Activated CD8-positive, alpha-beta memory T cell treated with anti-CD3 and anti-CD28 coated beads, Interleukin-2, amount 10 ng/mL, durations not matched to agents 7 days and 5 days (primary cell): ENCODE data around the gene TRPC4AP. TPM values are rescaled to one million over a fixed set of nuclear protein-coding genes. Genes with fewer than 3 reads are reported as not detected.

ENCODE experiments used
- ATAC-seq: fragments of 150-1000 bp; cut with Tn5 transposase; one replicate; pipeline ENCODE4 v1.10.0; 2021; ENCODE audit warnings: moderate library complexity
- CTCF ChIA-PET: fragments of 350-600 bp; sonication (Branson Sonifier 250); formaldehyde crosslinking; loops from one replicate; lab custom pipeline; 2021; ENCODE audit warnings: antibody characterized with exemption; lab: Charles Lee
- DNase-seq: peaks from one replicate; pipeline ENCODE4 v3.0.0-alpha.2; 2020
- H3K27ac Mint-ChIP-seq: one replicate; pipeline ENCODE4 v1.8.0; 2021; ENCODE audit warnings: mild to moderate bottlenecking, mixed read lengths
- H3K27me3 Mint-ChIP-seq: one replicate; pipeline ENCODE4 v1.8.0; 2021; ENCODE audit warnings: mixed read lengths
- H3K36me3 Mint-ChIP-seq: one replicate; pipeline ENCODE4 v1.8.0; 2021; ENCODE audit warnings: mild to moderate bottlenecking, mixed read lengths
- H3K4me1 Mint-ChIP-seq: one replicate; pipeline ENCODE4 v1.8.0; 2021; ENCODE audit warnings: mixed read lengths
- H3K4me3 Mint-ChIP-seq: one replicate; pipeline ENCODE4 v1.8.0; 2021; ENCODE audit warnings: mild to moderate bottlenecking, moderate library complexity, mixed read lengths
- H3K9me3 Mint-ChIP-seq: one replicate; pipeline ENCODE4 v1.8.0; 2022; ENCODE audit warnings: low read depth, mixed read lengths
- total RNA-seq, 2 experiments: library from RNA; stranded (reverse); gene quantifications; one replicate each; pipeline ENCODE4 v1.2.3, GENCODE V29; 2021

Gene TRPC4AP
- total RNA-seq, 2 experiments from 2014 or later: 56.9 to 70.9 TPM

DNA sequence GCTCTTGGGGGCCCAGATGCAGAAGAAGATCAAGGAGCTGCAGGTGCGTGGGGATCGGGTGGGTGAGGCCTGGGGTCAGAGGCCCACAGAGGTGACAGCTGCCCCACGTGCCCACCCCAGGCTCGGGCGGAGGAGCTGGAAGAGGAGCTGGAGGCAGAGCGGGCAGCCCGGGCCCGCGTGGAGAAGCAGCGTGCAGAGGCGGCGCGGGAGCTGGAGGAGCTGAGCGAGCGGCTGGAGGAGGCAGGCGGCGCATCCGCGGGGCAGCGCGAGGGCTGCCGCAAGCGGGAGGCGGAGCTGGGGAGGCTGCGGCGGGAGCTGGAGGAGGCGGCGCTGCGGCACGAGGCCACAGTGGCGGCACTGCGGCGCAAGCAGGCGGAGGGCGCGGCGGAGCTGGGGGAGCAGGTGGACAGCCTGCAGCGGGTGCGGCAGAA lies 95.5 kb downstream of the TRPC4AP start:
- Mint-ChIP-seq H3K4me3 (no peak overlapping the region), H3K27me3 (no peaks in the 10 kb centered on the region), H3K27ac (no peak overlapping the region), H3K9me3 (no peaks in the 10 kb centered on the region), H3K4me1 (peaks cover 14% of the 10 kb centered on the region), H3K36me3 (peaks cover 18% of the 10 kb centered on the region)
- CTCF ChIA-PET: interaction anchor here (0.9 to 1.7 kb wide), 5 partner anchors 12 to 123 kb away, joined by 3 to 5 read pairs (median 3); partner anchors contain the start of genes ACSS2, GSS and MYH7B
- DNase-seq (peak; percentile 45), ATAC-seq (peak; percentile 67)

- Mint-ChIP-seq H3K4me1 (peaks cover 14% of the 10 kb centered on the region), H3K9me3 (no peaks in the 10 kb centered on the region), H3K36me3 (peaks cover 17% of the 10 kb centered on the region), H3K4me3 (no peak overlapping the region), H3K27me3 (no peaks in the 10 kb centered on the region), H3K27ac (no peak overlapping the region)
- ATAC-seq (no peak), DNase-seq (no peak)
- CTCF ChIA-PET: interaction anchor here (1.0 to 1.7 kb wide), 4 partner anchors 41 to 122 kb away, joined by 3 to 5 read pairs (median 4); partner anchors contain the start of genes ACSS2, GSS and MYH7B
Observed at GRCh38 chr20:34996243-34997028, 96.2 kb downstream of the TRPC4AP start.

GRCh38 chr20:34995696-34996095 lies 96.9 kb downstream of the TRPC4AP start:
- Mint-ChIP-seq H3K4me3 (no peak overlapping the region), H3K9me3 (no peaks in the 10 kb centered on the region), H3K4me1 (peaks cover 14% of the 10 kb centered on the region), H3K27ac (no peak overlapping the region), H3K36me3 (peaks cover 14% of the 10 kb centered on the region), H3K27me3 (no peaks in the 10 kb centered on the region)
- ATAC-seq (no peak), DNase-seq (no peak)
- CTCF ChIA-PET: no interaction called here

DNA sequence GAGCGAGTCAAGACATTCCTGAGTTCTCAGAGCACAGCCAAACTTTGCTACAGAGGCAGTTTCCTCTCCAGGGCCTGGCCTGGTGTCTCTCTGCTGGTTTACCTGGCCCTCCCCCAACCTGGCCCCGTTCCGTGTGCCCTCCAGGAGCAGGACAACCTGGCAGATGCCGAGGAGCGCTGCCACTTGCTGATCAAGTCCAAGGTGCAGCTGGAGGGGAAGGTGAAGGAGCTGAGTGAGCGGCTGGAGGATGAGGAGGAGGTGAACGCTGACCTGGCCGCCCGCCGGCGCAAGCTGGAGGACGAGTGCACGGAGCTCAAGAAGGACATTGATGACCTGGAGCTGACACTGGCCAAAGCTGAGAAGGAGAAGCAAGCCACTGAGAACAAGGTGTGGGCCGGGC lies 97.4 kb downstream of the TRPC4AP start:
- Mint-ChIP-seq H3K4me3 (no peak overlapping the region), H3K9me3 (no peaks in the 10 kb centered on the region), H3K27me3 (no peaks in the 10 kb centered on the region), H3K36me3 (peaks cover 13% of the 10 kb centered on the region), H3K27ac (no peak overlapping the region), H3K4me1 (peaks cover 14% of the 10 kb centered on the region)
- no peak for DNase-seq
- CTCF ChIA-PET: no interaction called here
- no peak for ATAC-seq

DNA sequence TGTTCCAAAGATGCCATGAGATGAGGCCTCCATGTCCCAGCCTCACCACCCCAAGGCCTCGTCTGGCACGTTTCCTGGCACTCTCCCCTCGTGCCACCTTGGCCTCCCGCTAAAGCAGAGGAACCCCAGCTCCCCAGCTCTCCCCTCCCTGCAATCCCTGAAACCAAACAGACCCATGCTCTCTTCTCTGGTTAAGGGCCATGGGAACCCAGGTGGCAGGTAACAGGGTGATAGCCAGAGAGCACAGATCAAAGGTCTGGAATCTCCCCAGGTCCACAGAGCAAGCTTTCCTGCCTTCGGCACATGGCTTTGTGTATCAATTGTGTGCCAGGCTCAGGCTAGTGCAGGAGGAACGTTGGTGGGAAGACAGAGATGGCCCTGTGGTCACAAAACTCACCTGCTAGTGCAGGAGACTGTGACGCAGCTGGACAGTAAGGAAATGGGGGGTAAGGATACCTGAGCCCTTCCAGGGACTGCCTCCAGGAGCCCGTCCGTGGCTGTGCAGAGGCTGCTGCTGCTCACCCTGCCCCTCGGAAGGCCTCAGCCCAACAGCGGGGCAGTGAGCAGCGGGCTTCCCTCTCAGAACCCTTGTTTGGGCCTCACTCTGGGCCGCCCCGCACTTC lies 98.0 kb downstream of the TRPC4AP start:
- no peak overlapping the region for H3K27ac Mint-ChIP-seq
- no peak for DNase-seq
- H3K9me3 Mint-ChIP-seq: no peaks in the 10 kb centered on the region
- peaks cover 14% of the 10 kb centered on the region for H3K4me1 Mint-ChIP-seq
- CTCF ChIA-PET: no interaction called here
- peaks cover 13% of the 10 kb centered on the region for H3K36me3 Mint-ChIP-seq
- ATAC-seq: no peak
- H3K27me3 Mint-ChIP-seq: no peaks in the 10 kb centered on the region
- no peak overlapping the region for H3K4me3 Mint-ChIP-seq

- no peak for DNase-seq
- H3K27ac Mint-ChIP-seq: no peak overlapping the region
- CTCF ChIA-PET: no interaction called here
- H3K27me3 Mint-ChIP-seq: no peaks in the 10 kb centered on the region
- no peak for ATAC-seq
- peaks cover 14% of the 10 kb centered on the region for H3K4me1 Mint-ChIP-seq
- peaks cover 11% of the 10 kb centered on the region for H3K36me3 Mint-ChIP-seq
- no peaks in the 10 kb centered on the region for H3K9me3 Mint-ChIP-seq
- H3K4me3 Mint-ChIP-seq: no peak overlapping the region
Observed at GRCh38 chr20:34993941-34994508, 98.6 kb downstream of the TRPC4AP start.

GRCh38 chr20:34992751-34993417 lies 99.7 kb downstream of the TRPC4AP start:
- Mint-ChIP-seq H3K36me3 (peaks cover 9% of the 10 kb centered on the region), H3K9me3 (no peaks in the 10 kb centered on the region), H3K4me3 (no peak overlapping the region), H3K27ac (no peak overlapping the region), H3K4me1 (peaks cover 12% of the 10 kb centered on the region), H3K27me3 (no peaks in the 10 kb centered on the region)
- ATAC-seq (no peak), DNase-seq (no peak)
- CTCF ChIA-PET: no interaction called here

DNA sequence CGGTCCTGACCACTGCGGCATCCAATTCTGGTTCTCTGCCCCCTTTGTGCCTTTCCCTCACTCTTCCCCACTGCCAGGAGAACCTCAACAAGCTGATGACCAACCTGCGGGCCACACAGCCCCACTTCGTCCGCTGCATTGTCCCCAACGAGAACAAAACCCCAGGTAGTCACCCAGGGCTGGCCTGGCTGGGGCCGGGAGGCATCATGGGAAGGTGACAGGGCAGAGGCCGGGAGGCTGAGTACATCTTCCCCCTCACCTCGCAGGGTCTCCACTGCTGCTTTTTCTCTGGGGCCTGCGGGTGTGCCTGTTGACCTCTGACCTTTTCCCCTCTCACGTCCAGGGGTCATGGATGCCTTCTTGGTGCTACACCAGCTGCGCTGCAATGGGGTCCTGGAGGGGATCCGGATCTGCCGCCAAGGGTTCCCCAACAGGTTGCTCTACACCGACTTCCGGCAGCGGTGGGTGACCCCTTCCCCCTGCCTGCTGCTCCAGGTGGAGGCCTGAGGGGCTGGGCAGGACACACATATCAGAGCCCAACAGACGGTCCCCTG lies 101.9 kb downstream of the TRPC4AP start:
- CTCF ChIA-PET: no interaction called here
- Mint-ChIP-seq H3K27ac (no peak overlapping the region), H3K4me1 (no peaks in the 10 kb centered on the region), H3K36me3 (no peaks in the 10 kb centered on the region), H3K9me3 (no peaks in the 10 kb centered on the region), H3K4me3 (no peak overlapping the region), H3K27me3 (peaks cover 1% of the 10 kb centered on the region)
- ATAC-seq (no peak), DNase-seq (no peak)

- Mint-ChIP-seq H3K4me3 (no peak overlapping the region), H3K4me1 (no peaks in the 10 kb centered on the region), H3K9me3 (no peaks in the 10 kb centered on the region), H3K27me3 (peaks cover 3% of the 10 kb centered on the region), H3K36me3 (no peaks in the 10 kb centered on the region), H3K27ac (no peak overlapping the region)
- DNase-seq: no peak
- CTCF ChIA-PET: no interaction called here
- no peak for ATAC-seq
Observed at GRCh38 chr20:34990231-34990630, 102.4 kb downstream of the TRPC4AP start.

GRCh38 chr20:34989670-34990069 lies 102.9 kb downstream of the TRPC4AP start:
- no peaks in the 10 kb centered on the region for H3K9me3 Mint-ChIP-seq
- no peak overlapping the region for H3K27ac Mint-ChIP-seq
- CTCF ChIA-PET: no interaction called here
- no peaks in the 10 kb centered on the region for H3K4me1 Mint-ChIP-seq
- H3K27me3 Mint-ChIP-seq: peaks cover 3% of the 10 kb centered on the region
- DNase-seq (no peak), ATAC-seq (no peak)
- no peak overlapping the region for H3K4me3 Mint-ChIP-seq
- H3K36me3 Mint-ChIP-seq: no peaks in the 10 kb centered on the region

DNA sequence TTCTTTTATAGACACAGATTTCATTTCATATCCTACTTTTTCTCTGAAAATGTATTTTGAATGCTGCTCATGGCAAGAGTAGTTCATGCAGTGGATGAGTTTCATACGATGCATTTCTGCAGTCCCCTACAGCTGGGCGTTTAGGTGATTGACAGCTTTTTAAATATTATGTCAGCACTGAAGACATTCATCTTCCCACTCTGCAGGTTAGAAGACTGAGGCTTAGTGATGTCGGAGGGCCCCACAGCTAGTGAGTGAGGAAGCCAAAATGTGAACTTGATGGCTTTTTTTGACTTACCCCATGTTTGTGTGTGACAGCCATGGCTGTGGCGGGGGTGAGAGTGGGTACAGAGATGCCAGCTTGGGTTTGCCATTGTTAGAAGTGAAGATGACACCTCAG lies 103.5 kb downstream of the TRPC4AP start:
- no peak overlapping the region for H3K4me3 Mint-ChIP-seq
- H3K27me3 Mint-ChIP-seq: peaks cover 3% of the 10 kb centered on the region
- CTCF ChIA-PET: no interaction called here
- H3K4me1 Mint-ChIP-seq: no peaks in the 10 kb centered on the region
- H3K36me3 Mint-ChIP-seq: no peaks in the 10 kb centered on the region
- H3K9me3 Mint-ChIP-seq: no peaks in the 10 kb centered on the region
- H3K27ac Mint-ChIP-seq: no peak overlapping the region
- DNase-seq (no peak), ATAC-seq (no peak)

DNA sequence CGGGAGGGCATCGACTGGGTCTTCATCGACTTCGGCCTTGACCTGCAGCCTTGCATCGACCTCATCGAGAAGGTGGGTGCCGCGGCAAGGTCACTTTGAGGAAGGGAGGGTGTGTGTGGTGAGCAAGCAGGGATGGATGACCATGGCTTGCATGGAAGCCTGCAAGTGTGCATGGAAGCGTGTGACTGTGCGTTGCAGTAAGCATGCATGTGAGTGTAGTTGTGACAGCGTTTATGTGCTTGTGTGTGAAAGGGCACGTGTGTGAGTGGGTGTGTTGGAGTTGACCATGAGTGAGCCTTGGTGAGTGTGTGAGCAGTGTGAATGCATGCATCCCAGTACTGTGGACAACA lies 104.4 kb downstream of the TRPC4AP start:
- Mint-ChIP-seq H3K27me3 (peaks cover 9% of the 10 kb centered on the region), H3K9me3 (no peaks in the 10 kb centered on the region), H3K4me1 (no peaks in the 10 kb centered on the region), H3K36me3 (no peaks in the 10 kb centered on the region), H3K27ac (no peak overlapping the region), H3K4me3 (no peak overlapping the region)
- CTCF ChIA-PET: no interaction called here
- DNase-seq (no peak), ATAC-seq (no peak)
